ENCODE results near the gene OSBPL5. TPM values are rescaled to one million over a fixed set of nuclear protein-coding genes. Genes with fewer than 3 reads are reported as not detected.
"Not testable (repeated sequence)": the region's sequence is repeated elsewhere in the genome, so short reads cannot be mapped to it uniquely, and the experiment has no call there.

The OSBPL5 gene
- polyA plus RNA-seq, 4 donors = 18.2 to 20.9 (median 19.8) TPM

GRCh38 chr11:3090096-3090901, 74.8 kb downstream of the OSBPL5 start:
- no peak for DNase-seq (ENCODE audit: low read depth in 4 of 4, low spot score in 3 of 4)

- no peak for DNase-seq (ENCODE audit: low read depth in 4 of 4, low spot score in 3 of 4)
Observed at GRCh38 chr11:3089236-3090061, 75.7 kb downstream of the OSBPL5 start.

GRCh38 chr11:3088806-3089205, 76.3 kb downstream of the OSBPL5 start:
- no peak for DNase-seq (ENCODE audit: low read depth in 4 of 4, low spot score in 3 of 4)

GRCh38 chr11:3087821-3088800, 77.0 kb downstream of the OSBPL5 start:
- DNase-seq (ENCODE audit: low read depth in 4 of 4, low spot score in 3 of 4) = no peak

DNA sequence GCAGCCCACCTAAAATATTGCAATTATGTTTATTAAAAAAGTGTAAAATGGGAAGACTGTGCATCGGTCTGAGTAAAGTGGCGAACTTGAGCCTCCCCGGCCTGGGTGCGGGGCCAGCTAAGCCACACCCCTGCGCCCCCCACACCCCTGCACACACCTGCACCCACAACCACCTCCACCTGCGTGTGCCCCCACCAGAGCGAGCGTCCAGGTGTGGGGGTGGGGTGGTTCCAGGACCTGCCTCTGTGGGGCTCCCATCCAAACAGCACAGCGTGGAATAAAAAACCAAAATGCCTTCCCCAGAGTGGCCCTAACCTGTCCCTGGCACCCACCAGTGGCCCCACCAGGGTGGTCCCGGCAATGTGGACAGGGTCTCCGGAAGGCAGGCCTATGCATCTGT, 77.7 kb downstream of the OSBPL5 start:
- no peak for DNase-seq (ENCODE audit: low read depth in 4 of 4, low spot score in 3 of 4)

DNA sequence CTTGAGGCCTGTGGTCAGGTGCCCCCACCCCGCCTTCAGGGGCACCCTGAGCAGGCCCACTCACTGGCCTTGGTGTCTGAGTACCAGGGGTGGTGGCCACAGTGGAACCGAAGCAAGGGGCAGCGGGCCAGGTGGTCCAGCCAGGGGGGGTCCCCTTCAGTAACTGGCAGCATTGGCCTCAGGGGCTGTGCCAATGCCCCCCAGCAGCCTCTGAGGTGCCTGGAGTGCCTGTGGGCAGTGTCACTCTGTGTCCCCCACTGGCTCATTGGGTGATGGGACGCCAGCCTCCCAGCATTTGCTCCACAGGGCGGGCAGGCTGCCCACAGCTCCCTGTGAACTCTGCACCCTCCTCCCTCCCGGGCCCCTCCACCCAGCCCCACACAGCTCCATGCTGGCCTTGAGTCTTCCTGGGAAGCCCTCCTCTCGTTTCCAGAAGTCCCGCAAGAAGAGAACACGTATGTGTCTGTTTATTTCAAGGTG, 78.4 kb downstream of the OSBPL5 start:
- DNase-seq (ENCODE audit: low read depth in 4 of 4, low spot score in 3 of 4) = no peak

DNA sequence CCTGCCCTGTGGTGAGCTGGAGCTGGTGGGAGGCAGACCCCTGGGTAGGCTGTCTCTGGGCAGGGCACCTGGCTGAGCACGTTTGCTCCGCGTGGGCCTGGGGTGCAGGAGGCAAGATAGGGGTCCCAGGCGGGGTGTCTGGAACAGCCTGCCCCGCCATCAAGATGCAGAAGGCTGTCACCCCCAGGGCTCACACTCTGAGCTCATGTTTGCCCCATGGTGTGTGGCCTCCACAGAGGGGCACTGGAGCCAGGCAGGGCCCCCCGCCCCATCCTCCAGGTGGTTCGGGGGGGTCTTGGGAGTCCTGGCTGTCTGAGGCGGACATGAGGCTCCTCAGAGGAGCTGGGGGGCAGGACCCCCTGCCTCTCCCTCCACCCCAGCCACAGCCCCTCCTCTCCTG, 79.0 kb downstream of the OSBPL5 start:
- no peak for DNase-seq (ENCODE audit: low read depth in 4 of 4, low spot score in 3 of 4)

- no peak for DNase-seq (ENCODE audit: low read depth in 4 of 4, low spot score in 3 of 4)
Observed at GRCh38 chr11:3085052-3085451, 80.1 kb downstream of the OSBPL5 start.

GRCh38 chr11:3083321-3083720, 81.8 kb downstream of the OSBPL5 start:
- no peak for DNase-seq (ENCODE audit: low read depth in 4 of 4, low spot score in 3 of 4)

DNA sequence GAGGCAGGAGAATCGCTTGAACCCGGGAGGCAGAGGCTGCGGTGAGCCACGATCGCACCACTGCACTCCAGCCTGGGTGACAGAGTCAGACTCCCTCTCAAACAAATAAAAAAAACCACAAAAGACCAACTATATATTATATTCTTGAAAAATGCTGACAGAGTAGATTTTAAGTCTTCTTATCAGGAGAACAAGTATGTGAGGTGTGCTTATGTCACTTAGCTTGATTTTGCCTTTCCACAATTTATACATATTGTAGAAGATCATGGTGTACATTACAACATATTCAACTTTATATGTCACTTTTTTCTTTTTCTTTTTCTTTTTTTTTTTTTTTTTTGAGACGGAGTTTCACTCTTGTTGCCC, 83.7 kb downstream of the OSBPL5 start:
- no peak for DNase-seq (ENCODE audit: low read depth in 4 of 4, low spot score in 3 of 4)

DNA sequence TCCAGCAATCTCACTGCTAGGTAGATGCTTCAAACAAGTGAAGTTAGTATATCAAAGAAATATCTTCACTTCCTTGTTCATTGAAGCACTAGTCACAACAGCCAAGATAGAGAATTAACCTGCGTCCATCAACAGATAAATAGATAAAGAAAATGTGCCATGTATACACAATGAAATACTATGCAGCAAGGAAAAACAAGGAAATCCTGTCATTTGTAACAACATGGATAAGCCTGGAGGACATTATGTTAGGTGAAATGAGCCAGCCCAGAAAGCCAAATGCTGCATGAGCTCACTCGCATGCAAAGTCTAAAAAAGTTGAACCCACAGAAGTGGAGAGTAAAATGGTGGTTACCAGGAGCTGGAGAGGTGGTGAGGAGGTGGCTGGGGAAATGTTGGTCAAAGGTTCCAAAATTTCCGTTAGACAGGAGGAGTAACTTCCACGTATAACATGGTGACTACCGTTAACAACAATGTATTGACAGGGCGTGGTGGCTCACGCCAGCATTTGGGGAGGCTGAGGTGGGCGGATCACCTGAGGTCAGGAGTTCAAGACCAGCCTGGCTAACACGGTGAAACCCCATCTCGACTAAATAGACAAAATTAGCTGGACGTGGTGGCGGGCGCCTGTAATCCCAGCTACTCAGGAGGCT, 84.3 kb downstream of the OSBPL5 start:
- DNase-seq (ENCODE audit: low read depth in 4 of 4, low spot score in 3 of 4) = no peak

DNA sequence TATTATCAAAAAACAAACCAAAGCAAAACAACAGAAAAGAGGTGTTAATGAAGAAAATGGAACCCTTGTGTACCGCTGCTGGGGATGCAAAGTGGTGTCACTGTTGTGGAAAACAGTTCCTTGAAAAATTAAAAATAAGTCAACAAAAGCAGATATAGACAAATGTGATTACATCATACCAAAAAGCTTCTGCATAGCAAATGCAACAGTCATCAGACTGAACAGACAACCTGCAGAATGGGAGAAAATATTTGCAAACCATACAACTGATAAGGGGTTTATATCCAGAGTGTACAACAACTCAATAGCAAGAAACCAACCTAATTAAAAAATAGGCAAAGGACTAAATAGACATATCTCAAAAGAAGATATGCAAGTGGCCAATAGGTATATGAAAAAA, 85.0 kb downstream of the OSBPL5 start:
- no peak for DNase-seq (ENCODE audit: low read depth in 4 of 4, low spot score in 3 of 4)

DNA sequence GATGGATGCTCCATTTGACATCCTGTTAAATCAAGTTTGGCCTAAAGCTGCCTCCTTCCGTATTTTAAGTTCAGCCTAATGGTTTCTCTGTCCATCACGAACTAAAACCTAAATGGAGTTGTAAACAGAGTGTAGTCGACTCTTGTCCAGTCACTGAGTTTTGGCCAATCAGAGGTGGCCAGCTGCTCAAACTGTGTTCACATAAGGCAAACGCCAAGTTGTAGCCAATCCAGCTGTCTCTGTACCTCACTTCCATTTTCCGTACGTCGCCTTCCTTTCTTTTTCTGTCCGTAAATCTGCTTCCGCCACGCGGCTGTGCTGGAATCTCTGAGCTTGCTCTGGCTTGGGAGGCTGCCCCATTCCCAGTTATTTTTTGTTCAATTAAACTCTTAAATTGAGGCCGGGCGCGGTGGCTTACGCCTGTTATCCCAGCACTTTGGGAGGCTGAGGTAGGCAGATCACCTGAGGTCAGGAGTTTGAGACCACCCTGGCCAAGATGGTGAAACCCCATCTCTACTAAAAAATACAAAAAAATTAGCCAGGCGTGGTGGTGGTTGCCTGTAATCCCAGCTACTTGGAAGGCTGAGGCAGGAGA, 87.2 kb downstream of the OSBPL5 start:
- no peak for DNase-seq (ENCODE audit: low read depth in 4 of 4, low spot score in 3 of 4)

DNA sequence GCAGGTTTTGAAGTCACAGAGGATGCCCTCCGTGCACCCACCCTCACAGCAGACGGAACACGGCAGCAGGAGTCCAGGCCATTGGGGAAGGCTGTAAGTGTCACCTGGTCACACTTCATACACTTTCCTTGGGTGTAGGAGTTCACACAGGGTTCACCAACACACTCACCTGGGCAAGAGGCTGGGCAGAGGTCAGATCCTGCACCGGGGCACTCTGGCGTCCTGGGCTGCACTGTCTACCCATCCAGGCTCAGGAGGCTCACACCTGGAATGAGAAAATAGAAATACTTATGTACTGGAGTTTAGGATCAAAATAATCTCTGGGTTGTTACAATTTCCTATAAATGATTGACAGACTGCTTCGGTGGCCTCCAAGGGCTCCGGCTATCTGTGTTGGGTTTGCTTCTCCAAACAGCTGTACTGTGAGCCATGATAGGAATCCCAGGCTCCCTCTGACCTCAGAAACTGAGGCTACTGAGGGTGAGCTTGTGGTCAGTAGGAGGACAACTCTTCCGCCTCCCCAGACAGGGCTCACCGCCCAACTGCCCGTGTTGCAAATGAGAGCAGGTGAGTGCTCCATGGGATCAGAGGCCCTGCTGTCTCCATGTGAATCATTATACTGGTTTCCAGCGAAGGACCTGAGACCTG, 87.8 kb downstream of the OSBPL5 start:
- no peak for DNase-seq (ENCODE audit: low read depth in 4 of 4, low spot score in 3 of 4)

DNA sequence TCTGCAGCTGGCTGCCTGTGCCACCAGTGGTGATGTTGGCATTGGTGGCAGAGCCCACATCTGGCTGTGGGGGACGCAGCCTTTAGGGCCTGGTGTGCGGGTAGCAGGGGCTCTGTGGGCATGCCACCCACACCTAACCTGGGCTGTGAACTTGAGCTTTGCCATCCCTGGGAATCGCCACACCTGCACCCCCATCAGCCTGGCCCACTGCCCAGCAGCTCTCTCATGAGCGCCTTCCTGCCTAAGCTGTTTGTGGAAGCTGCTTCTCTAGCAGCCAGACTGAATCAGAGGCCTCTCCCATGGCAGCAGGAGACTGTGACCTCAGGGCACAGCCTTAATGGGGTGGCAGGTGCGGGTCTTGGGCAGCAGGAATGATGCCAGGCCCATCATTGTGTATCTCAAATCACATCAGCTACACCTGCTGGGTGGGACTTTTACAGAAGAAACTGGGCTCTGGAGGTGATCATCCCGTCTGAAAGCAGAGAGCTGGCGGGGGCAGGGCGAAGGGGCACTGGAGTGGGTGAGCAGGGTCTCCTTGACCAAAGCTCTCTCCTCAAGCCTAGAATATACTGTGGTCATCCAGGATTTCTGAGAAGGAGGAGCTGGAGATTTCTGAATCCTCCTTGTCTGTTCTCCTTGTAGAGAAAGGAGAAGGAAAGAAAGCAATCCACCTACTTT, 90.1 kb downstream of the OSBPL5 start:
- no peak for DNase-seq (ENCODE audit: low read depth in 4 of 4, low spot score in 3 of 4)

DNA sequence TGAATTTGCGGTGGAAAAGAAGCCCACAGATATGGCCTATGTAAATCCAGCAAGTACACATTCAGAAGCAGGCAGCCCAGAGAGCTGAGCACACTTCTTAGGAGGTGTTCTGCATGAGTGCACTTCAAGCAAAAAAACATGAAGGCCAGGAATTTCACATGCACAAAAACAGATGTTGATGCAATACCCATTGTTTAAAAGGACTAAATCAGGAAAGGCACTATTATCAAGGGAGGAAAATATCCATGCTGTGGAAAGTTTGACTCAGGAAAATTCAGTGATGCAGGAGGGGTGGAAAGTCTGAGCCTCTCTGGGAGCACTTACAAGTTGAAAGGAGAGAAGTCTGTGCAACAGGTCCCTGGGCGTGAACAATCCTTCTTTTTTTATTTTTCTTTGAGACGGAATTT, 92.1 kb downstream of the OSBPL5 start:
- DNase-seq (ENCODE audit: low read depth in 4 of 4, low spot score in 3 of 4) = no peak

- DNase-seq (ENCODE audit: low read depth in 4 of 4, low spot score in 3 of 4) = no peak
Observed at GRCh38 chr11:3069425-3069824, 95.7 kb downstream of the OSBPL5 start.

DNA sequence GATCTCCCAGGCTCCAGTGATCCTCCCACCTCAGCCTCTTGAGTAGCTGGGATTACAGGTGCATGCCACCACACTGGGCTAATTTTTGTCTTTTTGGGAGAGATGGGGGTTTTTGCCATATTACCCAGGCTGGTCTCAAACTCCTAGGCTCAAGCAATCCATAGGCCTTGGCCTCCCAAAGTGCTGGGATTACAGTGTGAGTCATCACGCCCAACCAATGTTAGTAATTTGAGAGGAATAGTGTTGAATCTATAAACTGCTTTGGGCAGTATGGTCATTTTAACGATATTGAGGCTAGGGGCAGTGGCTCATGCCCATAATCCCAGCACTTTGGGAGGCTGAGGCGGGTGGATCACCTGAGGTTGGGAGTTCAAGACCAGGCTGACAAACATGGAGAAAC, 98.8 kb downstream of the OSBPL5 start:
- DNase-seq (ENCODE audit: low read depth in 4 of 4, low spot score in 3 of 4) = not testable (repeated sequence)

DNA sequence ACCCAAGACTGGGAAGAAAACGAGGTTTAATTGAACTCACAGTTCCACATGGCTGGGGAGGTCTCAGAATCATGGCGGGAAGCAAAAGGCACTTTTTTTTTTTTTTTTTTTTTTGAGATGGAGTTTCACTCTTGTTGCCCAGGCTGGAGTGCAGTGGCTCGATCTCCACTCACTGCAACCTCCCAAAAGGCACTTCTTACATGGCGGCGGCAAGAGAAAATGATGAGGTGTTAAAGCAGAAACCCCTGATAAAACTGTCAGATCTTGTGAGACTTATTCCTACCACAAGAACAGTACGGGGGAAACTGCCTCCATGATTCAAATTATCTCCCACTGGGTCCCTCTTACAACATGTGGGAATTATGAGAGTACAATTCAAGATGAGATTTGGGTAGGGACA, 100.4 kb downstream of the OSBPL5 start:
- DNase-seq (ENCODE audit: low read depth in 4 of 4, low spot score in 3 of 4) = not testable (repeated sequence)
